BLaER1 treated with 17β-estradiol and CSF1 and Interleukin-3, amounts not matched to agents 10 nM and 100 nM (cell line): ENCODE measurements around the gene OGA.

ENCODE experiments used
- H3K27ac ChIP-seq, 11 experiments: shearing (Covaris generic); formaldehyde crosslinking; 2 replicates each; pipeline ENCODE4 v1.8.1; 2022
- H3K27me3 ChIP-seq, 11 experiments: shearing (Covaris generic); formaldehyde crosslinking; 2 replicates each; pipeline ENCODE4 v1.8.1; 2022
- H3K36me3 ChIP-seq, 11 experiments: shearing (Covaris generic); formaldehyde crosslinking; 2 replicates each; pipeline ENCODE4 v1.8.1; 2022
- H3K4me1 ChIP-seq, 10 experiments: shearing (Covaris generic); formaldehyde crosslinking; 2 replicates each; pipeline ENCODE4 v1.8.1; 2022
- H3K4me2 ChIP-seq, 11 experiments: shearing (Covaris generic); formaldehyde crosslinking; 2 replicates each; pipeline ENCODE4 v1.8.1; 2022
- H3K4me3 ChIP-seq, 10 experiments: shearing (Covaris generic); formaldehyde crosslinking; 2 replicates each; pipeline ENCODE4 v1.8.1; 2022
- H3K9ac ChIP-seq, 11 experiments: shearing (Covaris generic); formaldehyde crosslinking; 2 replicates each; pipeline ENCODE4 v1.8.1; 2022
- H3K9me3 ChIP-seq, 11 experiments: shearing (Covaris generic); formaldehyde crosslinking; replicated peaks in 1 of 11; 2 replicates each; pipeline ENCODE4 v1.8.1; 2022
- H4K20me1 ChIP-seq, 11 experiments: shearing (Covaris generic); formaldehyde crosslinking; 2 replicates each; pipeline ENCODE4 v1.8.1; 2022
- Cebpa-rat ChIP-seq, 11 experiments: shearing (Covaris generic); IDR thresholded peaks; 2 replicates each; pipeline ENCODE4 v1.8.1; 2022

OGA gene

DNA sequence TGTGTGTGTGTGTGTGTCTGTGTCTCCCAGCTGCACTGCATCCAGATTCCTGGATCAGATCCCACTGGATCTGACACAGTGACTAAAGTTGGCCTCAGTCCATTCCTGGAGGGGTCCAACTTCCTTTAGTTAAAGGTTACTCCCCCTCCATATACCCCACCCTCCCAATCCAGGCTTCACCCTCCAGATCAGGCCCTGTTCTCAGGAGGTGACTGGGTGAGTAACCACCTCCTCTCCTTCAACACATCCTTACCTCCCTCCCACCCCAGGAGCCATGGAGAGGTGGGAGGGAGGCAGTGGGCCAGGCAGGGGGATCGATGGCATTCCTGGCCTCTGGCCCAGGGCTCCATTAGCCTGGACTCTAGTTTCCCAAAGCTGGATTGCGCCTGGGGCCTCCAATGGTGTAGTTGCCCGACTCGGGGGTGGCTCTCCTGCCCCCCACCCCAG is 14.1 kb upstream of the OGA start:
- H3K9me3 ChIP-seq: no peaks in the 10 kb centered on the region
- H3K27me3 ChIP-seq: no peaks in the 10 kb centered on the region
- H3K4me1 ChIP-seq: peaks cover 53 to 72% (median 61%) of the 10 kb centered on the region in 10 experiments
- TF ChIP-seq Cebpa-rat (IDR thresholded peaks at IDR 0.05): no peak
- H3K4me2 ChIP-seq: peak overlapping the region in 7 of 11 experiments; percentile 18 to 97 (median 95); a peak in 7 of 22 replicates
- peaks cover 5 to 43% (median 20%) of the 10 kb centered on the region in 11 experiments; a peak in 17 of 22 replicates for H4K20me1 ChIP-seq
- H3K27ac ChIP-seq: no peak overlapping the region
- peaks cover 0 to 14% (median 0%) of the 10 kb centered on the region in 11 experiments; a peak in 4 of 22 replicates for H3K36me3 ChIP-seq
- H3K9ac ChIP-seq: no peak overlapping the region; a peak in 1 of 22 replicates
- H3K4me3 ChIP-seq: no peak overlapping the region

DNA sequence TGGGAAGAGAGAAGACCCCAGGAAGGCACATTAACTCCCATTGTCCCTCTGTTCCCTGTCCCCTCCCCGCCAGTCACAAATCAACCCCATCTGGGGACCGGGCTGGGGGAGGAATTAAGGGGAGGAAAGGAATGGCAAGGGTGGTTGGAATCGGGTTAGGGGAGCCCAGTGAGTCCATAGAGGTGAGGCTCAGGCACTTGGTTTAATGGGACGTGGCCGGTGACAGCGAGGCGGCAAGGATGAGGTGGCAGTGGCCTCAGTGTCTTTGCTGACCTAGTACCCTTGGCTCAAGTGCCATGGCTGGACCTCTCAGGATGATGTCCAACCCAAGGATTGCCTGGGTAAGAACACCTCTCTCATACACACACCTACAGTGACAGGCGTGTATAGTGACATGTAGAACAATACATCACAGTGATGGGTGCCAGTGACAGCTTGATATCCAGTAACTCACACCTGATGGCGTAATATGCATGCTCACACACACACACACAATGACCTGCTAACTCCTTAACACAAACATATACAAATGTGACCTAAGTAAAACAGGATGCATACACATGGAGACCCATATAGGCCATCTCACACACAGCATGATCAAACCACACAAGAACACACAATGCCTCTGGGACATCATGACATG is 13.0 kb upstream of the OGA start:
- Histone ChIP-seq H3K4me3 (peak overlapping the region; percentile 49 to 73 (median 62)), H3K27me3 (no peaks in the 10 kb centered on the region), H3K27ac (peak overlapping the region; percentile 33 to 72 (median 58); a peak in 20 of 22 replicates), H3K9ac (peak overlapping the region; percentile 36 to 81 (median 64); a peak in 21 of 22 replicates), H3K9me3 (no peaks in the 10 kb centered on the region), H3K36me3 (peaks cover 0 to 19% (median 0%) of the 10 kb centered on the region in 11 experiments; a peak in 4 of 22 replicates), H3K4me2 (peak overlapping the region; percentile 83 to 98 (median 95)), H4K20me1 (peaks cover 5 to 35% (median 19%) of the 10 kb centered on the region in 11 experiments; a peak in 17 of 22 replicates), H3K4me1 (peaks cover 55 to 77% (median 65%) of the 10 kb centered on the region in 10 experiments)
- TF ChIP-seq Cebpa-rat (IDR thresholded peaks at IDR 0.05): no peak

DNA sequence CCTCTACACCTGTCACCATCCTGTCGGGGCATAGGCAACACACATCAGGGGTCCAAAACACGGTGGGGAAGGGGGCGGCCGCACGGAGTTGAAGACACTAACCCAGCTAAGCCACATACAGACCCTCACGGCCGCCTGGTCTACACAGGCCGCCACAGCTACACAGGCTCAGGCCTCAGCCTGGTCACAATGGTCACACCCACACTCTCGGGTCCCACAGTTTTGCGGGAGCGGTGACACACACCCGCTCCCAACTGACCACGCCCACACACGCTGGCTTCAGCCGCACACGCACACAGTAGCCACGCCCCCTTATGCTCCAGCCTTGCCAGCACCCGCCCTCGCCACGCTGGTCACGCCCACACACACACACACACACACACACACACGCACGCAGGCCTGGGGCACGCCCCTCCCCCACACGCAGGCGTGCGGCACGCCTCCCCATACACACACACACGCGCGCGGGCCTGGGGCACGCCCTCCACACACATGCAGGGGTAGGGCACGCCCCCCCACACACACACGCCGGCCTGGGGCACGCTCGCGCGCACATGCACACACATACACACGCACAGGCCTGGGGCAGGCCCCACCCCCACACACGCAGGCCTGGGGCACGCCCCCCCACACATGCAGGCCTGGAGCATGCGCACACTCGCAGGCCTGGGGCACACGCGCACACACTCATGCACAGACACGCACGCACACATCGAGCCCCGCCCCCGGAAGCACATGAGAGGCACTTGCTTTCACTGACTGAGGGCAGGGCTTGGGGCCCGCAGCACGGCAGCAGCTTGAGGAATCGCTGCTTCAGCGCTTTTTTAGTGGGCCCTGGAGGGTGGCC is 12.3 kb upstream of the OGA start:
- peaks cover 54 to 74% (median 64%) of the 10 kb centered on the region in 10 experiments for H3K4me1 ChIP-seq
- no peaks in the 10 kb centered on the region for H3K27me3 ChIP-seq
- peak overlapping the region; percentile 49 to 73 (median 62) for H3K4me3 ChIP-seq
- H4K20me1 ChIP-seq: peaks cover 5 to 28% (median 14%) of the 10 kb centered on the region in 11 experiments; a peak in 17 of 22 replicates
- no peaks in the 10 kb centered on the region for H3K9me3 ChIP-seq
- H3K27ac ChIP-seq: peak overlapping the region; percentile 33 to 72 (median 58); a peak in 21 of 22 replicates
- H3K4me2 ChIP-seq: peak overlapping the region; percentile 83 to 98 (median 95)
- peaks cover 0 to 19% (median 0%) of the 10 kb centered on the region in 11 experiments; a peak in 4 of 22 replicates for H3K36me3 ChIP-seq
- peak overlapping the region; percentile 36 to 81 (median 64); a peak in 21 of 22 replicates for H3K9ac ChIP-seq
- no peak for TF ChIP-seq Cebpa-rat (IDR thresholded peaks at IDR 0.05)

DNA sequence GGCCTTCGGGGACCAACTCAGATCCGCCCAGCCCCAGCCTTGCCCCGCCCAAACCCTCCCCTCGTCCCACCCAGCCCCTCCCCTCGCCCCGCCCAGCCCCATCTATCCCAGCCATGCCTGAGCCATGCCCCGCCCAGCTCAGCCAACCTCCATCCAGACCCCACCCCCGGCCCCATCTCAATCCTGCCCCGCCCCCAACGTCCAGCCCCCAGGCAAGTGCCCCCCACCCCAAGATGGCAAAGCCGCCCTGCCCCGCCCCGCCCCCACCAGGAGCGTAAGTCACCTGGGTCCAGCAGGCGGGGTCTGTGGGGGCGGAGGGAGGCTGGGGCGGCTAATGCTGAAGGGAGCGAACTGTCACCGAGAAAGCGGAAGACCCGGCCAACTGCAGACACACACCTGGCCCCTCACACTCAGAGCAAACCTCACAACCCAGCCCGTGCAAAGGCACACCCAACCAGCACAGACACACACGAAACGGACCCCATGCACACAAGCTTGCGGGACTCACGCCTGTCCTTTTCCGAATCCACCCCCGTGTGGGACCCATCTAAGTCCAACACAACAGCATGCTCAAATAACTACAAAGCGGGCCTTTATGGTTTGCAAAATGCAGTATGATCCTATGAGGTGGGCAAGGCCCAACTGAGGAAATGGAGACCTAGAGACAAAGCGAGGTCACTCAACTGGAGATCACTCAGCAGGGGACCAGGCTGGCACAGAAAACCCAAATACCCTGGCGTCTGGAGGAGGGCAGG is 11.5 kb upstream of the OGA start:
- peaks cover 46 to 66% (median 57%) of the 10 kb centered on the region in 10 experiments for H3K4me1 ChIP-seq
- peak overlapping the region; percentile 36 to 81 (median 63); a peak in 20 of 22 replicates for H3K9ac ChIP-seq
- H4K20me1 ChIP-seq: peaks cover 2 to 20% (median 7%) of the 10 kb centered on the region in 11 experiments; a peak in 15 of 22 replicates
- peaks cover 0 to 26% (median 0%) of the 10 kb centered on the region in 11 experiments; a peak in 4 of 22 replicates for H3K36me3 ChIP-seq
- H3K27me3 ChIP-seq: no peaks in the 10 kb centered on the region
- H3K9me3 ChIP-seq: no peaks in the 10 kb centered on the region
- H3K4me2 ChIP-seq: peak overlapping the region; percentile 83 to 98 (median 95)
- H3K4me3 ChIP-seq: peak overlapping the region; percentile 49 to 73 (median 62)
- no peak for TF ChIP-seq Cebpa-rat (IDR thresholded peaks at IDR 0.05)
- peak overlapping the region in 10 of 11 experiments; percentile 33 to 72 (median 59); a peak in 19 of 22 replicates for H3K27ac ChIP-seq

DNA sequence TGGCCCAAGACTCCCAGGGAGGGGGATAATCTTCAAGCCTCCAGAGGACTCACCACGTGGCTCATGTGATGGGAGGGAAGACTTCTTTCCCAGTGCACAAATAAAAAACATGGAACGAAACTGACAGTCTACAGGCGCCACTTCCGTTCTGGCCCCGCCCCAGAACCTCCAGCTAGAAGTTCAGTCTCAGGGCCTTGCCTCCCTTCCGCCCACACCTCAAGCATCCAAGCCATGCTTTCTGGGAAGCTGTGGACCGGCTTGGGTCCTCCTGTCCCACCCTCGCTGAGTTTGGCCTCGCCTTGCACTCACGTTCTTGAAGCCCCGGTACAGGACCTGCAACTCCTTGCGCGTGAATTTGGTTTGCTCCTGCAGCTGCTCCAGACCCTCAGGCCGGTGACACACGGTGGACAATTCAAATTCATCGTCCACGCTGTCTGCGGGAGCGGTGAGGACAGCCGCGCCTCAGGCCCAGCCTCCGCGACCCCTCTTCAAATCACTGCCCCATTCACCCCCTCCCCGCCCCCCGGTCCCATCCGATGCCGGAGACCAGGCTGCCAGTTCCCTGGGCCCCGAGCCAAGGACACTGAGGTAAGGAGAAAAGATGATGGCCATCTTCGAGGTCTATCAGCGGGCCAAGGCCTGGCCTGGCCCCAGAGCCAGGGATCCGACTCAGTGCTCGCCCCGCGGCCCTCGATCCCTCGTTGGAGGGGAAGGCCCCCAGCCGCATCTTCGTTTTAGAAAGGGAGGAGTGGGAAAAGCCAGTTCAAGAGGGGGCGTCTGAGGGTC is 10.7 kb upstream of the OGA start:
- no peaks in the 10 kb centered on the region for H3K9me3 ChIP-seq
- H3K4me2 ChIP-seq: peak overlapping the region; percentile 65 to 91 (median 70)
- peak overlapping the region in 2 of 11 experiments; percentile 46 to 57; a peak in 2 of 22 replicates for H3K27ac ChIP-seq
- TF ChIP-seq Cebpa-rat (IDR thresholded peaks at IDR 0.05): no peak
- peaks cover 0 to 12% (median 6%) of the 10 kb centered on the region in 11 experiments; a peak in 13 of 22 replicates for H4K20me1 ChIP-seq
- H3K4me1 ChIP-seq: peaks cover 39 to 59% (median 49%) of the 10 kb centered on the region in 10 experiments
- no peaks in the 10 kb centered on the region for H3K27me3 ChIP-seq
- H3K4me3 ChIP-seq: peak overlapping the region in 7 of 10 experiments; percentile 34 to 63 (median 43); a peak in 10 of 20 replicates
- peaks cover 0 to 27% (median 0%) of the 10 kb centered on the region in 11 experiments; a peak in 4 of 22 replicates for H3K36me3 ChIP-seq
- peak overlapping the region in 7 of 11 experiments; percentile 47 to 65 (median 49); a peak in 9 of 22 replicates for H3K9ac ChIP-seq

DNA sequence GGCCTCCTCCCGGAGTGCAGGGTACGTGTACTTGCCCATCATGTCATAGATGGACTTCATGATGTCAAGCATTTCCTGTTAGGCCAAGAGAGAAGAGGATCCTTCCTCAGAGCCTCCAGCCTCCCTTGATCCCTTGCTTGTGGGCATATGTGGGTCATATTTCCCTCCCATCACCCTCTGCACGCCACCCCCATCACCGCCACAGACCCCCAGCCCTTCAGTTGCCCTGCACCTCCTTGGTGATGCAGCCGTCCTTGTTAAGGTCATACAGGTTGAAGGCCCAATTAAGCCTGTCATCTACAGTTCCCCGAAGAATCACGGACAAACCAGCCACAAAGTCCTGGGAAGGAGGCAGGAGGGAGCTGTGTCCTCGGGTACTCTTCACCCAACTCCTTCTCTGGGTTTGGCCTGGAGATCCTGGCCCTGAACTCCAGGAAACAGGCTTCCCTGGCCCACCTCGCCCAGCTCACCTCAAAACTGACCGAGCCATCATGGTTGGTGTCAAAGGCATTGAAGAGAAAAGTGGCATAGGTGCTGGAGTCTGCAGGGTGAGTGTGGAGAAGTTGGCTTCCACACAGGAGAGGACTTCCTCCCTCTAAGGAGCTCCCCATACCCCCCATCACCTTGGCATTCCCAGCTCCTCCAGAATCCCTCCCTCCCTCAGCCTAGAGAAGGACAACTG is 9.8 kb upstream of the OGA start:
- no peak for TF ChIP-seq Cebpa-rat (IDR thresholded peaks at IDR 0.05)
- Histone ChIP-seq H3K4me2 (peak overlapping the region in 5 of 11 experiments; percentile 67 to 81 (median 77); a peak in 7 of 22 replicates), H4K20me1 (peaks cover 0 to 10% (median 6%) of the 10 kb centered on the region in 11 experiments; a peak in 11 of 22 replicates), H3K36me3 (peaks cover 0 to 27% (median 0%) of the 10 kb centered on the region in 11 experiments; a peak in 4 of 22 replicates), H3K27ac (no peak overlapping the region), H3K9me3 (no peaks in the 10 kb centered on the region), H3K9ac (no peak overlapping the region), H3K4me3 (no peak overlapping the region), H3K27me3 (no peaks in the 10 kb centered on the region), H3K4me1 (peaks cover 33 to 53% (median 45%) of the 10 kb centered on the region in 10 experiments)

DNA sequence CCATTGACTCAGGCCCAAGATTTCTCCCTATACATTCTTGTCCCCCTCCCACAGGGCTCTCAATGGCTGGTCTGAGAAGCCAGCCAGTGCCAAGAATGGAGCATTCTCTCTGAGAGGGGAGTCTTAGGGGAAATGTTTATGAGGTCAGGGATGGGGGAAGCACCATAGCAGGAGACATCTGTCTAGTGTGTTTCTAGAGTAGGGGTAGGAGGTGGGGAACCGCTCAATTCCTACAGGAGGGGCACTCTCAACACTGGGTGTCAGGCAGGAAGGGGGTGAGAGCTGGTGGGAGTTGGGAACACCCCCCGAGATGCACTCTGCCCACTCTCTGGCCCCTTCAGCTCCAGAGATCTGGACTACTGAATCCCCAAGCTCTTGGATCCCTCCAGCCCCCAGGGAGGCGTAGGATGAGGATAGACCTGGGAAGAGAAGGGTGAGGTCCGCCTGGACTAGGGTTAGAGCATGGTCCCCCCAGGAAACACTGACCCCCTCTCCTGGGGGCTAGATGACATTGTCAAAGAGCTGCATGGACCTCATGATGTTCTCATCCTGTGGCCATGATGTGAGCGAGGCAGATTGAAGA is 8.7 kb upstream of the OGA start:
- H3K9me3 ChIP-seq: no peaks in the 10 kb centered on the region
- no peak overlapping the region for H3K27ac ChIP-seq
- H3K36me3 ChIP-seq: peaks cover 0 to 27% (median 0%) of the 10 kb centered on the region in 11 experiments; a peak in 4 of 22 replicates
- H3K4me3 ChIP-seq: no peak overlapping the region
- no peak for TF ChIP-seq Cebpa-rat (IDR thresholded peaks at IDR 0.05)
- H3K27me3 ChIP-seq: no peaks in the 10 kb centered on the region
- H4K20me1 ChIP-seq: peaks cover 0 to 10% (median 6%) of the 10 kb centered on the region in 11 experiments; a peak in 11 of 22 replicates
- H3K4me1 ChIP-seq: peaks cover 23 to 46% (median 43%) of the 10 kb centered on the region in 10 experiments
- no peak overlapping the region for H3K9ac ChIP-seq
- peak overlapping the region in 5 of 11 experiments; percentile 6 to 44 (median 13); a peak in 5 of 22 replicates for H3K4me2 ChIP-seq
